Naive B cell (primary cell): ENCODE measurements around the gene NFATC1. TPM values are rescaled to one million over a fixed set of nuclear protein-coding genes. Genes with fewer than 3 reads are reported as not detected.

Experiments
- ATAC-seq, 2 donors: fragments of 150-1000 bp; cut with Tn5 transposase; 2 replicates each; pipeline ENCODE4 v1.10.0; 2021; ENCODE audit warnings: low read depth in 2 of 2, mild to moderate bottlenecking in 2 of 2, moderate library complexity in 2 of 2
- DNase-seq: peaks from one replicate; pipeline ENCODE4 v3.0.0; 2022
- H3K27ac Mint-ChIP-seq, 6 donors: one replicate each; pipeline ENCODE4 v1.8.0; 2020 to 2022; ENCODE audit warnings: mild to moderate bottlenecking in 6 of 6, mixed read lengths in 6 of 6, moderate library complexity in 5 of 6, inconsistent platforms in 2 of 6
- H3K27me3 Mint-ChIP-seq, 3 donors: one replicate each; pipeline ENCODE4 v1.8.0; 2021 to 2022; ENCODE audit warnings: mixed read lengths in 3 of 3, mild to moderate bottlenecking in 1 of 3
- H3K36me3 Mint-ChIP-seq, 2 donors: one replicate each; pipeline ENCODE4 v1.8.0; 2020 to 2022; ENCODE audit warnings: mixed read lengths in 2 of 2, inconsistent platforms in 1 of 2, mild to moderate bottlenecking in 1 of 2
- H3K4me1 Mint-ChIP-seq, 3 donors: one replicate each; pipeline ENCODE4 v1.8.0; 2020 to 2022; ENCODE audit warnings: mixed read lengths in 3 of 3, inconsistent platforms in 1 of 3, mild to moderate bottlenecking in 1 of 3, moderate library complexity in 1 of 3
- H3K4me3 Mint-ChIP-seq, 8 donors: one replicate each; pipeline ENCODE4 v1.8.0; 2020 to 2022; ENCODE audit warnings: mild to moderate bottlenecking in 8 of 8, mixed read lengths in 8 of 8, moderate library complexity in 8 of 8, inconsistent platforms in 2 of 8
- H3K9me3 Mint-ChIP-seq, 7 donors: one replicate each; pipeline ENCODE4 v1.8.0; 2020 to 2022; ENCODE audit warnings: mixed read lengths in 7 of 7, mild to moderate bottlenecking in 5 of 7, inconsistent platforms in 2 of 7, moderate library complexity in 1 of 7
- polyA plus RNA-seq, 6 donors: library from polyadenylated mRNA; unstranded; fragments of 300-500 nt; fragmentation: Illumina TruSeq; gene quantifications; one replicate each; pipeline ENCODE4 v1.2.3, GENCODE V29; 2021; ENCODE audit warnings: low read depth in 6 of 6

NFATC1 gene
- polyA plus RNA-seq, 6 donors from 2014 or later, result 35.7 to 77.8 (median 51.1) TPM

- Mint-ChIP-seq H3K9me3 (no peaks in the 10 kb centered on the region), H3K4me1 (peaks cover 34 to 39% (median 38%) of the 10 kb centered on the region in 3 donors), H3K36me3 (peaks cover 0 to 9% of the 10 kb centered on the region in 2 donors), H3K4me3 (peak overlapping the region in 1 of 8 donors; percentile 15), H3K27ac (no peak overlapping the region), H3K27me3 (no peaks in the 10 kb centered on the region)
- ATAC-seq (no peak), DNase-seq (no peak)
Measured at GRCh38 chr18:79512461-79513380, 117.0 kb downstream of the NFATC1 start.

- Mint-ChIP-seq H3K27me3 (no peaks in the 10 kb centered on the region), H3K27ac (no peak overlapping the region), H3K4me1 (peaks cover 30 to 39% (median 38%) of the 10 kb centered on the region in 3 donors), H3K4me3 (peak overlapping the region in 1 of 8 donors; percentile 28), H3K36me3 (peaks cover 0 to 11% of the 10 kb centered on the region in 2 donors), H3K9me3 (no peaks in the 10 kb centered on the region)
- ATAC-seq (no peak), DNase-seq (no peak)
Measured at GRCh38 chr18:79513381-79514081, 117.8 kb downstream of the NFATC1 start.

GRCh38 chr18:79515331-79515730 lies 119.6 kb downstream of the NFATC1 start:
- DNase-seq, result no peak
- H3K4me1 Mint-ChIP-seq, result peaks cover 22 to 34% (median 33%) of the 10 kb centered on the region in 3 donors
- ATAC-seq, result no peak
- H3K4me3 Mint-ChIP-seq, result no peak overlapping the region
- peak overlapping the region in 2 of 6 donors; percentile 34 to 91 for H3K27ac Mint-ChIP-seq
- no peaks in the 10 kb centered on the region for H3K27me3 Mint-ChIP-seq
- peaks cover 0 to 6% of the 10 kb centered on the region in 2 donors for H3K36me3 Mint-ChIP-seq
- H3K9me3 Mint-ChIP-seq, result no peaks in the 10 kb centered on the region

GRCh38 chr18:79515944-79516351 lies 120.2 kb downstream of the NFATC1 start:
- no peak for DNase-seq
- H3K4me1 Mint-ChIP-seq, result peaks cover 28 to 39% (median 38%) of the 10 kb centered on the region in 3 donors
- H3K27me3 Mint-ChIP-seq, result no peaks in the 10 kb centered on the region
- H3K9me3 Mint-ChIP-seq, result no peaks in the 10 kb centered on the region
- no peak for ATAC-seq
- H3K4me3 Mint-ChIP-seq, result no peak overlapping the region
- peak overlapping the region in 3 of 6 donors; percentile 34 to 91 (median 84) for H3K27ac Mint-ChIP-seq
- H3K36me3 Mint-ChIP-seq, result peaks cover 0 to 6% of the 10 kb centered on the region in 2 donors

GRCh38 chr18:79516441-79516931 lies 120.8 kb downstream of the NFATC1 start:
- no peak for ATAC-seq
- no peaks in the 10 kb centered on the region for H3K27me3 Mint-ChIP-seq
- H3K4me3 Mint-ChIP-seq, result no peak overlapping the region
- peaks cover 0 to 6% of the 10 kb centered on the region in 2 donors for H3K36me3 Mint-ChIP-seq
- peak overlapping the region; percentile 23 to 95 (median 87) for H3K27ac Mint-ChIP-seq
- H3K9me3 Mint-ChIP-seq, result no peaks in the 10 kb centered on the region
- peaks cover 33 to 45% (median 44%) of the 10 kb centered on the region in 3 donors for H3K4me1 Mint-ChIP-seq
- no peak for DNase-seq

GRCh38 chr18:79517341-79517740 lies 121.6 kb downstream of the NFATC1 start:
- no peaks in the 10 kb centered on the region for H3K27me3 Mint-ChIP-seq
- peak overlapping the region; percentile 13 to 95 (median 87) for H3K27ac Mint-ChIP-seq
- ATAC-seq (no peak), DNase-seq (no peak)
- peaks cover 0 to 6% of the 10 kb centered on the region in 2 donors for H3K36me3 Mint-ChIP-seq
- peak overlapping the region in 5 of 8 donors; percentile 21 to 50 (median 40) for H3K4me3 Mint-ChIP-seq
- H3K9me3 Mint-ChIP-seq, result no peaks in the 10 kb centered on the region
- H3K4me1 Mint-ChIP-seq, result peaks cover 42 to 53% (median 51%) of the 10 kb centered on the region in 3 donors

- ATAC-seq, result no peak
- Mint-ChIP-seq H3K4me3 (peak overlapping the region in 4 of 8 donors; percentile 15 to 65 (median 40)), H3K9me3 (no peaks in the 10 kb centered on the region), H3K4me1 (peaks cover 49 to 62% (median 60%) of the 10 kb centered on the region in 3 donors), H3K27ac (peak overlapping the region in 4 of 6 donors; percentile 53 to 89 (median 70)), H3K27me3 (no peaks in the 10 kb centered on the region), H3K36me3 (peaks cover 0 to 6% of the 10 kb centered on the region in 2 donors)
- DNase-seq, result no peak
Measured at GRCh38 chr18:79518028-79518682, 122.4 kb downstream of the NFATC1 start.

- H3K4me3 Mint-ChIP-seq, result peak overlapping the region in 2 of 8 donors; percentile 43 to 59
- DNase-seq (no peak), ATAC-seq (no peak)
- peak overlapping the region in 5 of 6 donors; percentile 24 to 89 (median 57) for H3K27ac Mint-ChIP-seq
- H3K36me3 Mint-ChIP-seq, result peaks cover 0 to 6% of the 10 kb centered on the region in 2 donors
- H3K9me3 Mint-ChIP-seq, result no peaks in the 10 kb centered on the region
- peaks cover 51 to 67% (median 65%) of the 10 kb centered on the region in 3 donors for H3K4me1 Mint-ChIP-seq
- no peaks in the 10 kb centered on the region for H3K27me3 Mint-ChIP-seq
Measured at GRCh38 chr18:79518683-79519128, 123.0 kb downstream of the NFATC1 start.

- peaks cover 0 to 6% of the 10 kb centered on the region in 2 donors for H3K36me3 Mint-ChIP-seq
- peak; percentile 60 for DNase-seq
- ATAC-seq, result peak; percentile 20 to 50
- H3K27me3 Mint-ChIP-seq, result no peaks in the 10 kb centered on the region
- no peaks in the 10 kb centered on the region for H3K9me3 Mint-ChIP-seq
- peak overlapping the region; percentile 68 to 89 (median 82) for H3K4me3 Mint-ChIP-seq
- peak overlapping the region; percentile 83 to 100 (median 96) for H3K27ac Mint-ChIP-seq
- peaks cover 62 to 79% (median 75%) of the 10 kb centered on the region in 3 donors for H3K4me1 Mint-ChIP-seq
Measured at GRCh38 chr18:79519751-79520477, 124.2 kb downstream of the NFATC1 start.

- Mint-ChIP-seq H3K27me3 (no peaks in the 10 kb centered on the region), H3K36me3 (peaks cover 0 to 6% of the 10 kb centered on the region in 2 donors), H3K4me3 (peak overlapping the region; percentile 46 to 89 (median 82)), H3K4me1 (peaks cover 67 to 85% (median 79%) of the 10 kb centered on the region in 3 donors), H3K27ac (peak overlapping the region; percentile 87 to 100 (median 97)), H3K9me3 (no peaks in the 10 kb centered on the region)
- DNase-seq (no peak), ATAC-seq (no peak)
Measured at GRCh38 chr18:79520478-79521390, 125.0 kb downstream of the NFATC1 start.

GRCh38 chr18:79521416-79522205 lies 125.9 kb downstream of the NFATC1 start:
- H3K4me1 Mint-ChIP-seq, result peaks cover 67 to 88% (median 80%) of the 10 kb centered on the region in 3 donors
- no peaks in the 10 kb centered on the region for H3K27me3 Mint-ChIP-seq
- ATAC-seq, result no peak
- H3K4me3 Mint-ChIP-seq, result peak overlapping the region; percentile 32 to 84 (median 63)
- H3K36me3 Mint-ChIP-seq, result peaks cover 0 to 6% of the 10 kb centered on the region in 2 donors
- H3K27ac Mint-ChIP-seq, result peak overlapping the region in 5 of 6 donors; percentile 97 to 100 (median 99)
- no peaks in the 10 kb centered on the region for H3K9me3 Mint-ChIP-seq
- no peak for DNase-seq
